Measurements from ENCODE around the gene DNAJC30. TPM values are rescaled to one million over a fixed set of nuclear protein-coding genes. Genes with fewer than 3 reads are reported as not detected.
A peak's percentile ranks its signal among the peaks of the same experiment; 100 is the strongest.
"Not testable (repeated sequence)": the region's sequence is repeated elsewhere in the genome, so short reads cannot be mapped to it uniquely, and the experiment has no call there.

The DNAJC30 gene
- total and polyA plus RNA-seq, 3 experiments from 2014 or later = 10.0 to 12.4 (median 10.9) TPM

DNA sequence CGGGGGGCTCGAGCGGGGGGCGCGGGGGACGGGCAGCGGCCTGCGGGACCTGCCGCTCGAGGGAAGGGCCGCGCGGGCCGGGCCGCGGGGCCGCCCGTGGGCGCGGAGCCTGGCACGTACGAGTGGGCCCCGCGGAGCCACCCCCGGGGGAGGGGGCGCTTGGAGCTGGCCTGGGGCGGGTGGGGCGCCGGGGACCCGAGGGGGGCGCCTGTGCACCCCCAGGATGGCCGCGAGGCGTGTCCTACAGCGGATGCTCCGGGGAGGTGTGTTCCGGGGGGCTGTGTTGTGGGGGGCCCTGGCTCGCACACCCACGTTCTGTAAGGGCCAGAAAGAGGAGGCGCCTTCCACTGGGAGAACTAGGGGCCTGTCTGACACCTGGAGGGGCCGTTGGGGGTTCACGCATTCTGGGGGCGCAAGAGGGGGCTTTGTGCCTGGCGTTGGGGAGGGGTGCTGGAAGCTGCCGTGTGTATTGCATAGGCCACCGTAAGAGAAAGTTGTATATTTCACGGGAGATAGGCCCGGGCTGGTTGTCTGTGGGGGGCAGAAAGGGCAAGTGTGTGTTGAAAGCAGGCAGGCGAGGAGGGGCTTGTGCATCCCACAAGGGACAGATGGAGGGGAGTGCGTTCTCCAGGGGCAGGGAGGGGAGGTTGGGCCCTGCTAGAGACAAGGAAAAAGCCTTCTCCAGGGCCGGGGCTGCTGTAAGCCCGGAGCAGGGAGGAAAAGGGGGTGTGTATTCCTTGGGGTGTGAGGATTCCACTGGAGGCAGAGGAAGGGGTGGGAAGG lies 15.0 kb downstream of the DNAJC30 start:
- peak overlapping the region; percentile 41 to 82 (median 76) for H3K4me3 Mint-ChIP-seq
- Histone ChIP-seq H3K27me3 (ENCODE audit: insufficient read depth, low read length, poor library complexity, severe bottlenecking) (peaks cover 4% of the 10 kb centered on the region), H3K36me3 (ENCODE audit: insufficient read depth, low read length) (no peaks in the 10 kb centered on the region), H3K9me3 (ENCODE audit: low read length) (no peaks in the 10 kb centered on the region), H3K27ac (ENCODE audit: low read depth, low read length) (peak overlapping the region; percentile 18), H3K4me3 (ENCODE audit: low read length) (peak overlapping the region; percentile 34), H3K4me1 (ENCODE audit: insufficient read depth, low read length) (peaks cover 7% of the 10 kb centered on the region)
- H3K27me3 Mint-ChIP-seq = peaks cover 11 to 24% of the 10 kb centered on the region in 2 donors
- ChIA-PET CTCF (interaction anchor here (0.7 to 2.1 kb wide), 6 partner anchors 10 to 64 kb away, joined by 3 to 11 read pairs (median 4); no protein-coding TSS in a partner anchor), POLR2A (interaction anchor here (1.0 kb wide), 1 partner anchor 102 kb away, joined by 3 read pairs; no protein-coding TSS in a partner anchor)
- peak overlapping the region in 5 of 8 donors; percentile 13 to 61 (median 47) for H3K27ac Mint-ChIP-seq
- peaks cover 6 to 12% (median 7%) of the 10 kb centered on the region in 3 donors for H3K4me1 Mint-ChIP-seq
- H3K9me3 Mint-ChIP-seq = peaks cover 0 to 2% (median 1%) of the 10 kb centered on the region in 5 donors
- no peak for DNase-seq
- H3K36me3 Mint-ChIP-seq = peaks cover 0 to 2% (median 0%) of the 10 kb centered on the region in 3 donors

- ChIA-PET CTCF (interaction anchor here (0.7 to 2.1 kb wide), 6 partner anchors 11 to 64 kb away, joined by 3 to 11 read pairs (median 4); no protein-coding TSS in a partner anchor), POLR2A (no interaction called here)
- Mint-ChIP-seq H3K36me3 (peaks cover 0 to 7% (median 0%) of the 10 kb centered on the region in 3 donors), H3K27me3 (peaks cover 18 to 30% of the 10 kb centered on the region in 2 donors), H3K9me3 (peaks cover 0 to 8% (median 4%) of the 10 kb centered on the region in 5 donors), H3K4me3 (peak within 1 kb of the TSS; percentile 70 to 87 (median 78)), H3K27ac (peak within 1 kb of the TSS in 6 of 8 donors; percentile 13 to 76 (median 47)), H3K4me1 (peaks cover 6 to 12% (median 7%) of the 10 kb centered on the region in 3 donors)
- peak within 1 kb of the TSS; percentile 18 for H3K27ac ChIP-seq (ENCODE audit: low read depth, low read length)
- peak; percentile 88 to 95 (median 91) for DNase-seq
- peaks cover 7% of the 10 kb centered on the region for H3K4me1 ChIP-seq (ENCODE audit: insufficient read depth, low read length)
- no peaks in the 10 kb centered on the region for H3K36me3 ChIP-seq (ENCODE audit: insufficient read depth, low read length)
- peak within 1 kb of the TSS; percentile 34 for H3K4me3 ChIP-seq (ENCODE audit: low read length)
- no peaks in the 10 kb centered on the region for H3K9me3 ChIP-seq (ENCODE audit: low read length)
- peaks cover 4% of the 10 kb centered on the region for H3K27me3 ChIP-seq (ENCODE audit: insufficient read depth, low read length, poor library complexity, severe bottlenecking)
Measured at GRCh38 chr7:73667344-73668102, 15.7 kb downstream of the DNAJC30 start, which contains the start of gene VPS37D. Gene VPS37D, plus strand, starts transcription at chr7:73667831. Its CDS starts 128 bp downstream, at chr7:73667959.

- POLR2A ChIA-PET = no interaction called here
- no peaks in the 10 kb centered on the region for H3K4me1 ChIP-seq (ENCODE audit: insufficient read depth, low read length)
- no peak overlapping the region for H3K27ac ChIP-seq (ENCODE audit: low read depth, low read length)
- H3K27ac Mint-ChIP-seq = peak overlapping the region in 1 of 8 donors; percentile 64
- H3K4me1 Mint-ChIP-seq = peaks cover 0 to 5% (median 4%) of the 10 kb centered on the region in 3 donors
- H3K36me3 ChIP-seq (ENCODE audit: insufficient read depth, low read length) = no peaks in the 10 kb centered on the region
- H3K36me3 Mint-ChIP-seq = peaks cover 0 to 7% (median 1%) of the 10 kb centered on the region in 3 donors
- peaks cover 0 to 9% (median 4%) of the 10 kb centered on the region in 5 donors for H3K9me3 Mint-ChIP-seq
- H3K27me3 Mint-ChIP-seq = peaks cover 27 to 44% of the 10 kb centered on the region in 2 donors
- H3K27me3 ChIP-seq (ENCODE audit: insufficient read depth, low read length, poor library complexity, severe bottlenecking) = peaks cover 4% of the 10 kb centered on the region
- DNase-seq = no peak
- CTCF ChIA-PET = no interaction called here
- H3K4me3 ChIP-seq (ENCODE audit: low read length) = no peak overlapping the region
- H3K9me3 ChIP-seq (ENCODE audit: low read length) = no peaks in the 10 kb centered on the region
- H3K4me3 Mint-ChIP-seq = no peak overlapping the region
Measured at GRCh38 chr7:73663033-73663432, 20.2 kb downstream of the DNAJC30 start.

DNA sequence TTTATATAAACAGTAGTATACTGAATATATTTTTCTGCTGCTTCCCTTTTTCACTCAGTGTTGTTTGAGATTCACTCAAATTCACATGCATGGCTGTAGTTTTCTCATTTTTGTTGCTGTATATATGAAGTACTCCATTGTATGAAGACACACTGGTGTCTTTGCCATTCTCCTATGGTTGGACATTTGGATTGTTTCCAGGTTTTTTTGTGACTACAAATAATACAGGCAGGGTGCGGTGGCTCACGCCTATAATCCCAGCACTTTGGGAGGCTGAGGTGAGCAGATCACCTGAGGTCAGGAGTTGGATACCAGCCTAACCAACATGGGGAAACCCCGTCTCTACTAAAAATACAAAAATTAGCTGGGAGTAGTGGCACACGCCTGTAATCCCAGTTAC lies 22.7 kb downstream of the DNAJC30 start:
- CTCF ChIA-PET = interaction anchor here (1.6 kb wide), 1 partner anchor 57 kb away, joined by 3 read pairs; no protein-coding TSS in a partner anchor
- H3K9me3 ChIP-seq (ENCODE audit: low read length); DNase-seq; H3K27ac ChIP-seq (ENCODE audit: low read depth, low read length); POLR2A ChIA-PET; H3K36me3 Mint-ChIP-seq; H3K4me3 ChIP-seq (ENCODE audit: low read length); H3K36me3 ChIP-seq (ENCODE audit: insufficient read depth, low read length); H3K4me1 Mint-ChIP-seq; H3K4me3 Mint-ChIP-seq; H3K9me3 Mint-ChIP-seq; H3K4me1 ChIP-seq (ENCODE audit: insufficient read depth, low read length); H3K27me3 ChIP-seq (ENCODE audit: insufficient read depth, low read length, poor library complexity, severe bottlenecking); H3K27ac Mint-ChIP-seq: not testable (repeated sequence)
- peaks cover 28 to 44% of the 10 kb centered on the region in 2 donors for H3K27me3 Mint-ChIP-seq

DNA sequence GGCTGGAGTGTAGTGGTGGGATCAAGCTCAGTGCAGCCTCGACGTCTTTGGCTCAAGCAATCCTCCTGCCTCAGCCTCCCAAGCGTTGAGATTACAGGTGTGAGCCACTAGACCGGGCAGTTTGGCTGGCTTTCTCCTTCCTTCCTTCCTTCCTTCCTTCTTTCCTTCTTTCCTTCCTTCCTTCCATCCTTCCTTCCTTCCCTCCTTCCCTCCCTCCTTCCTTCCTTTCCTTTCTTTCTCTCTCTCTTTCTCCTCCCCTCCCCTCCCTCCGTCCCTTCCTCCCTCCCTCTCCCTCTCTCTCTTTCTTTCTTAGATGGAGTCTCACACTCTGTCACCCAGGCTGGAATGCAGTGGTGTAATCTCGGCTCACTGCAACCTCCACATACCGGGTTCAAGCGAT lies 23.3 kb downstream of the DNAJC30 start:
- no peaks in the 10 kb centered on the region for H3K9me3 ChIP-seq (ENCODE audit: low read length)
- H3K4me1 ChIP-seq (ENCODE audit: insufficient read depth, low read length) = no peaks in the 10 kb centered on the region
- Mint-ChIP-seq H3K27ac (no peak overlapping the region), H3K9me3 (peaks cover 0 to 9% (median 4%) of the 10 kb centered on the region in 5 donors), H3K36me3 (peaks cover 0 to 7% (median 1%) of the 10 kb centered on the region in 3 donors), H3K27me3 (peaks cover 26 to 45% of the 10 kb centered on the region in 2 donors), H3K4me1 (no peaks in the 10 kb centered on the region), H3K4me3 (no peak overlapping the region)
- ChIA-PET POLR2A (no interaction called here), CTCF (no interaction called here)
- DNase-seq = no peak
- H3K27ac ChIP-seq (ENCODE audit: low read depth, low read length) = no peak overlapping the region
- no peaks in the 10 kb centered on the region for H3K36me3 ChIP-seq (ENCODE audit: insufficient read depth, low read length)
- H3K4me3 ChIP-seq (ENCODE audit: low read length) = no peak overlapping the region
- peaks cover 4% of the 10 kb centered on the region for H3K27me3 ChIP-seq (ENCODE audit: insufficient read depth, low read length, poor library complexity, severe bottlenecking)

- H3K36me3 ChIP-seq (ENCODE audit: insufficient read depth, low read length); H3K27ac Mint-ChIP-seq; H3K4me1 Mint-ChIP-seq; H3K27ac ChIP-seq (ENCODE audit: low read depth, low read length); H3K9me3 ChIP-seq (ENCODE audit: low read length); H3K9me3 Mint-ChIP-seq; POLR2A ChIA-PET; H3K36me3 Mint-ChIP-seq; CTCF ChIA-PET; H3K4me3 ChIP-seq (ENCODE audit: low read length); H3K4me1 ChIP-seq (ENCODE audit: insufficient read depth, low read length); H3K4me3 Mint-ChIP-seq; DNase-seq; H3K27me3 ChIP-seq (ENCODE audit: insufficient read depth, low read length, poor library complexity, severe bottlenecking): not testable (repeated sequence)
- peaks cover 18 to 45% of the 10 kb centered on the region in 2 donors for H3K27me3 Mint-ChIP-seq
Measured at GRCh38 chr7:73655309-73655708, 27.9 kb downstream of the DNAJC30 start.

GRCh38 chr7:73652541-73652949 lies 30.7 kb downstream of the DNAJC30 start:
- H3K36me3 Mint-ChIP-seq = no peaks in the 10 kb centered on the region
- no peak overlapping the region for H3K4me3 ChIP-seq (ENCODE audit: low read length)
- H3K27ac ChIP-seq (ENCODE audit: low read depth, low read length) = no peak overlapping the region
- H3K27me3 Mint-ChIP-seq = peaks cover 28 to 60% of the 10 kb centered on the region in 2 donors
- H3K9me3 ChIP-seq (ENCODE audit: low read length) = no peaks in the 10 kb centered on the region
- CTCF ChIA-PET = interaction anchor here (0.9 to 1.3 kb wide), 2 partner anchors 9 to 46 kb away, joined by 3 read pairs; no protein-coding TSS in a partner anchor
- no peaks in the 10 kb centered on the region for H3K9me3 Mint-ChIP-seq
- H3K4me1 ChIP-seq (ENCODE audit: insufficient read depth, low read length) = peaks cover 7% of the 10 kb centered on the region
- H3K27me3 ChIP-seq (ENCODE audit: insufficient read depth, low read length, poor library complexity, severe bottlenecking) = peaks cover 19% of the 10 kb centered on the region
- peak overlapping the region in 1 of 8 donors; percentile 39 for H3K27ac Mint-ChIP-seq
- no peak overlapping the region for H3K4me3 Mint-ChIP-seq
- H3K36me3 ChIP-seq (ENCODE audit: insufficient read depth, low read length) = no peaks in the 10 kb centered on the region
- no peak for DNase-seq
- POLR2A ChIA-PET = no interaction called here
- peaks cover 7 to 12% (median 9%) of the 10 kb centered on the region in 3 donors for H3K4me1 Mint-ChIP-seq
